H9 (cell line): Measurements from ENCODE around the gene TMEM145. TPM values are rescaled to one million over a fixed set of nuclear protein-coding genes. Genes with fewer than 3 reads are reported as not detected.

ENCODE experiments used
- DNase-seq: peaks from one replicate; pipeline ENCODE4 v3.0.0-alpha.2; 2017
- H2AFZ ChIP-seq: one replicate; pipeline ENCODE4 v1.6.1; 2013; ENCODE audit warnings: mild to moderate bottlenecking, low read length, control low read depth, moderate library complexity
- H2AK5ac ChIP-seq: 2 replicates; pipeline ENCODE4 v1.6.1; 2013; ENCODE audit warnings: low read length, control low read depth, mixed read lengths; ENCODE audit not compliant: insufficient read length
- H2BK120ac ChIP-seq: one replicate; pipeline ENCODE4 v1.6.1; 2013; ENCODE audit warnings: low read depth, mild to moderate bottlenecking, low read length, control low read depth, inconsistent platforms; ENCODE audit not compliant: poor library complexity, severe bottlenecking
- H2BK12ac ChIP-seq: 2 replicates; pipeline ENCODE4 v1.6.1; 2013; ENCODE audit warnings: low read length, control low read depth, mixed read lengths, low read depth; ENCODE audit not compliant: insufficient read length
- H2BK15ac ChIP-seq: 2 replicates; pipeline ENCODE4 v1.6.1; 2013; ENCODE audit warnings: low read depth, low read length, control low read depth
- H2BK20ac ChIP-seq: one replicate; pipeline ENCODE4 v1.6.1; 2013; ENCODE audit warnings: low read depth, mild to moderate bottlenecking, low read length, control low read depth, inconsistent platforms; ENCODE audit not compliant: poor library complexity, severe bottlenecking
- H2BK5ac ChIP-seq: 2 replicates; pipeline ENCODE4 v1.6.1; 2013; ENCODE audit warnings: low read length, control low read depth, mixed read lengths; ENCODE audit not compliant: insufficient read length
- H3K14ac ChIP-seq: 2 replicates; pipeline ENCODE4 v1.6.1; 2013; ENCODE audit warnings: low read length, control low read depth; ENCODE audit not compliant: insufficient read depth
- H3K18ac ChIP-seq: 2 replicates; pipeline ENCODE4 v1.6.1; 2013; ENCODE audit warnings: low read depth, mild to moderate bottlenecking, mixed read lengths, low read length, control low read depth; ENCODE audit not compliant: insufficient read length
- H3K23ac ChIP-seq: 2 replicates; pipeline ENCODE4 v1.6.1; 2013; ENCODE audit warnings: low read length, control low read depth, mixed read lengths, low read depth; ENCODE audit not compliant: insufficient read length
- H3K23me2 ChIP-seq: 2 replicates; pipeline ENCODE4 v1.6.1; 2013; ENCODE audit warnings: low read depth, mild to moderate bottlenecking, mixed read lengths, low read length, control low read depth; ENCODE audit not compliant: insufficient read length, poor library complexity, severe bottlenecking
- H3K27ac ChIP-seq: 2 replicates; pipeline ENCODE4 v1.5.1; 2013; ENCODE audit warnings: low read length, control low read depth, mixed read lengths, low read depth; ENCODE audit not compliant: insufficient read length
- H3K27me3 ChIP-seq: 2 replicates; pipeline ENCODE4 v1.6.1; 2013; ENCODE audit warnings: low read length, control low read depth, inconsistent platforms; ENCODE audit not compliant: insufficient read depth
- H3K4ac ChIP-seq: 2 replicates; pipeline ENCODE4 v1.6.1; 2013; ENCODE audit warnings: low read depth, mild to moderate bottlenecking, control low read depth, inconsistent platforms, low read length, moderate library complexity
- H3K4me1 ChIP-seq: 2 replicates; pipeline ENCODE4 v1.6.1; 2013; ENCODE audit warnings: low read length, control low read depth, inconsistent platforms; ENCODE audit not compliant: insufficient read depth
- H3K4me2 ChIP-seq: 2 replicates; pipeline ENCODE4 v1.6.1; 2013; ENCODE audit warnings: low read length, control low read depth, mixed read lengths; ENCODE audit not compliant: insufficient read length, insufficient read depth
- H3K56ac ChIP-seq: 2 replicates; pipeline ENCODE4 v1.6.1; 2013; ENCODE audit warnings: low read depth, mild to moderate bottlenecking, mixed read lengths, low read length, control low read depth; ENCODE audit not compliant: insufficient read length
- H3K79me1 ChIP-seq: 2 replicates; pipeline ENCODE4 v1.6.1; 2013; ENCODE audit warnings: low read depth, mild to moderate bottlenecking, moderate library complexity, low read length, control low read depth, inconsistent platforms; ENCODE audit not compliant: insufficient read depth, poor library complexity, severe bottlenecking
- H3K79me2 ChIP-seq: 2 replicates; pipeline ENCODE4 v1.6.1; 2013; ENCODE audit warnings: low read length, control low read depth, inconsistent platforms; ENCODE audit not compliant: insufficient read depth
- H3K9ac ChIP-seq: 2 replicates; pipeline ENCODE4 v1.6.1; 2013; ENCODE audit warnings: low read length, control low read depth, mixed read lengths; ENCODE audit not compliant: insufficient read length; ENCODE audit errors: extremely low read depth
- H3K9me3 ChIP-seq: one replicate; pipeline ENCODE4 v1.6.1; 2013; ENCODE audit warnings: low read depth, low read length, inconsistent platforms; ENCODE audit not compliant: control insufficient read depth
- H3T11ph ChIP-seq: one replicate; pipeline ENCODE4 v1.6.1; 2013; ENCODE audit warnings: mild to moderate bottlenecking, low read length, control low read depth, inconsistent platforms
- H4K20me1 ChIP-seq: one replicate; pipeline ENCODE4 v1.6.1; 2013; ENCODE audit not compliant: control insufficient read depth, insufficient read length, insufficient read depth
- H4K5ac ChIP-seq: 2 replicates; pipeline ENCODE4 v1.6.1; 2013; ENCODE audit warnings: low read depth, mild to moderate bottlenecking, mixed read lengths, low read length, control low read depth; ENCODE audit not compliant: insufficient read length
- H4K8ac ChIP-seq: replicated peaks from 2 replicates; pipeline ENCODE4 v1.6.1; 2013; ENCODE audit warnings: low read length, control low read depth, mixed read lengths, low read depth; ENCODE audit not compliant: insufficient read length
- H4K91ac ChIP-seq: 2 replicates; pipeline ENCODE4 v1.6.1; 2013; ENCODE audit warnings: low read depth, mild to moderate bottlenecking, moderate library complexity, mixed read lengths, low read length, control low read depth; ENCODE audit not compliant: insufficient read length
- H3K27ac Mint-ChIP-seq, 3 experiments: 2 replicates in 2 of 3; 3 replicates in 1 of 3; pipeline ENCODE4 v1.8.0; 2020 to 2021; ENCODE audit warnings: mixed read lengths in 3 of 3, mild to moderate bottlenecking in 1 of 3, moderate library complexity in 1 of 3
- H3K27me3 Mint-ChIP-seq: 2 replicates; pipeline ENCODE4 v1.8.0; 2021; ENCODE audit warnings: low read depth, mild to moderate bottlenecking, moderate library complexity, mixed read lengths
- H3K36me3 Mint-ChIP-seq, 3 experiments: 2 replicates in 2 of 3; 3 replicates in 1 of 3; pipeline ENCODE4 v1.8.0; 2020 to 2021; ENCODE audit warnings: low read depth in 3 of 3, mixed read lengths in 3 of 3; ENCODE audit not compliant: insufficient read depth in 1 of 3
- H3K4me1 Mint-ChIP-seq, 2 experiments: 2 replicates each; pipeline ENCODE4 v1.8.0; 2020; ENCODE audit warnings: mixed read lengths in 2 of 2
- H3K4me3 Mint-ChIP-seq, 2 experiments: 2 replicates in 1 of 2; 3 replicates in 1 of 2; pipeline ENCODE4 v1.8.0; 2020 to 2021; ENCODE audit warnings: mild to moderate bottlenecking in 2 of 2, mixed read lengths in 2 of 2, moderate library complexity in 1 of 2
- H3K9me3 Mint-ChIP-seq, 2 experiments: 2 replicates in 1 of 2; 3 replicates in 1 of 2; pipeline ENCODE4 v1.8.0; 2020; ENCODE audit warnings: mild to moderate bottlenecking in 2 of 2, mixed read lengths in 2 of 2, moderate library complexity in 1 of 2
- CTCF ChIP-seq: fragments of 200-600 bp; sonication (generic); conservative IDR thresholded peaks from 3 replicates; pipeline ENCODE4 v1.8.0; 2021; ENCODE audit warnings: antibody characterized with exemption, mild to moderate bottlenecking
- WGBS: extraction: QIAGEN DNeasy Blood & Tissue Kit; methylation state at CpG from one replicate; pipeline ENCODE4 v1.1.7; 2013; ENCODE audit warnings: missing lambda C conversion rate, low lambda C conversion rate, mixed read lengths; ENCODE audit not compliant: insufficient read length; ENCODE audit errors: extremely low coverage; 5-methylcytosine and 5-hydroxymethylcytosine counted together
- total RNA-seq: library from RNA; stranded (reverse); gene quantifications from 2 replicates; pipeline ENCODE4 v1.2.1, GENCODE V29; 2021

TMEM145 gene
- total RNA-seq, 1 experiment from 2014 or later, result 4.5 TPM

GRCh38 chr19:42284591-42285341 lies 28.3 kb upstream of the TMEM145 start:
- Histone ChIP-seq H3K79me1 (peaks cover 11% of the 10 kb centered on the region), H4K91ac (no peak overlapping the region), H3K4me2 (peak overlapping the region; percentile 83), H3K4me1 (peaks cover 8% of the 10 kb centered on the region; the same call in 1 of the 2 replicates), H2BK12ac (no peak overlapping the region), H2BK5ac (no peak overlapping the region), H3K4ac (no peak overlapping the region), H3K27ac (no peak overlapping the region), H4K8ac (no peak overlapping the region), H3K23ac (no peak overlapping the region), H2BK15ac (no peak overlapping the region), H4K20me1 (peaks cover 3% of the 10 kb centered on the region), H3K18ac (no peak overlapping the region), H3K14ac (0 out of 2 replicates have a peak overlapping the region, but pooled peaks have one; percentile 21), H2BK120ac (no peak overlapping the region), H3K9me3 (no peaks in the 10 kb centered on the region), H3K23me2 (peaks cover 19% of the 10 kb centered on the region), H3K56ac (no peak overlapping the region), H2AK5ac (no peak overlapping the region), H2BK20ac (no peak overlapping the region), H3T11ph (no peak overlapping the region), H4K5ac (no peak overlapping the region), H2AFZ (no peak overlapping the region), H3K79me2 (peaks cover 3% of the 10 kb centered on the region; the same call in 1 of the 2 replicates), H3K27me3 (no peaks in the 10 kb centered on the region), H3K9ac (peak overlapping the region; percentile 15)
- peak; percentile 35 for DNase-seq
- H3K9me3 Mint-ChIP-seq, result no peaks in the 10 kb centered on the region
- H3K27me3 Mint-ChIP-seq, result no peaks in the 10 kb centered on the region; the same call in 1 of the 2 replicates
- peaks cover 26 to 34% of the 10 kb centered on the region in 2 experiments for H3K4me1 Mint-ChIP-seq
- H3K27ac Mint-ChIP-seq, result peak overlapping the region in 1 of 3 experiments; percentile 19; a peak in 2 of 7 replicates
- H3K36me3 Mint-ChIP-seq, result peaks cover 10 to 31% (median 31%) of the 10 kb centered on the region in 3 experiments
- no CpG with 5 or more reads among the region's 41 CpGs for WGBS
- TF ChIP-seq CTCF, result no peak
- peak overlapping the region; percentile 82 to 89 for H3K4me3 Mint-ChIP-seq
